Neuronal stem cell (in vitro differentiated cells): ENCODE data around the gene MACF1.

ENCODE experiments used
- DNase-seq: peaks from one replicate; pipeline ENCODE4 v3.0.0-alpha.2; 2013; ENCODE audit warnings: low spot score
- H2AFZ ChIP-seq: one replicate; pipeline ENCODE4 v1.6.1; 2013; ENCODE audit warnings: mild to moderate bottlenecking, low read length, inconsistent platforms
- H2AK5ac ChIP-seq: 2 replicates; pipeline ENCODE4 v1.6.1; 2013; ENCODE audit warnings: low read depth, mild to moderate bottlenecking, inconsistent platforms, low read length, moderate library complexity, mixed read lengths
- H2BK120ac ChIP-seq: 2 replicates; pipeline ENCODE4 v1.6.1; 2013; ENCODE audit warnings: low read depth, mild to moderate bottlenecking, inconsistent platforms, low read length, moderate library complexity, mixed read lengths
- H2BK12ac ChIP-seq: one replicate; pipeline ENCODE4 v1.6.1; 2013; ENCODE audit warnings: low read length, inconsistent platforms
- H2BK15ac ChIP-seq: 2 replicates; pipeline ENCODE4 v1.6.1; 2013; ENCODE audit warnings: mild to moderate bottlenecking, low read length, inconsistent platforms, mixed read lengths
- H2BK5ac ChIP-seq: one replicate; pipeline ENCODE4 v1.6.1; 2013; ENCODE audit warnings: inconsistent platforms, mild to moderate bottlenecking, low read length, moderate library complexity
- H3K14ac ChIP-seq: one replicate; pipeline ENCODE4 v1.6.1; 2013; ENCODE audit warnings: low read length, inconsistent platforms
- H3K18ac ChIP-seq: 2 replicates; pipeline ENCODE4 v1.6.1; 2013; ENCODE audit warnings: low read length, inconsistent platforms
- H3K23ac ChIP-seq: 2 replicates; pipeline ENCODE4 v1.6.1; 2013; ENCODE audit warnings: low read depth, mild to moderate bottlenecking, mixed read lengths, low read length, inconsistent platforms; ENCODE audit not compliant: poor library complexity
- H3K27ac ChIP-seq: replicated peaks from 3 replicates; pipeline ENCODE4 v1.5.1; 2013; ENCODE audit warnings: low read length, inconsistent platforms
- H3K27me3 ChIP-seq, 3 experiments: 2 replicates each; pipeline ENCODE4 v1.6.1; 2013; ENCODE audit warnings: low read length in 3 of 3, mild to moderate bottlenecking in 2 of 3, inconsistent platforms in 1 of 3, low read depth in 1 of 3, mixed read lengths in 1 of 3, moderate library complexity in 1 of 3; ENCODE audit not compliant: control insufficient read depth in 3 of 3, insufficient read depth in 3 of 3
- H3K36me3 ChIP-seq, 2 donors: replicated peaks in 1 of 2; 2 replicates each; pipeline ENCODE4 v1.6.1; 2013; ENCODE audit warnings: low read length in 2 of 2; ENCODE audit not compliant: control insufficient read depth in 2 of 2, insufficient read depth in 2 of 2
- H3K4ac ChIP-seq: 2 replicates; pipeline ENCODE4 v1.6.1; 2013; ENCODE audit warnings: inconsistent platforms, mild to moderate bottlenecking, low read length, moderate library complexity
- H3K4me1 ChIP-seq, 2 donors: 1 replicate in 1 of 2; 2 replicates in 1 of 2; pipeline ENCODE4 v1.6.1; 2013; ENCODE audit warnings: low read length in 2 of 2, low read depth in 1 of 2; ENCODE audit not compliant: control insufficient read depth in 2 of 2, insufficient read depth in 1 of 2
- H3K4me2 ChIP-seq: one replicate; pipeline ENCODE4 v1.6.1; 2013; ENCODE audit warnings: mild to moderate bottlenecking, low read length, inconsistent platforms; ENCODE audit not compliant: insufficient read depth, poor library complexity, severe bottlenecking
- H3K4me3 ChIP-seq, 2 donors: 2 replicates each; pipeline ENCODE4 v1.5.1; 2013; ENCODE audit warnings: low read length in 2 of 2, mild to moderate bottlenecking in 2 of 2, inconsistent platforms in 1 of 2, moderate library complexity in 1 of 2
- H3K79me1 ChIP-seq: one replicate; pipeline ENCODE4 v1.6.1; 2013; ENCODE audit warnings: low read depth, mild to moderate bottlenecking, inconsistent platforms, low read length, moderate library complexity
- H3K9ac ChIP-seq: one replicate; pipeline ENCODE4 v1.6.1; 2013; ENCODE audit warnings: mild to moderate bottlenecking, low read depth, low read length, inconsistent platforms; ENCODE audit not compliant: poor library complexity
- H3K9me3 ChIP-seq, 2 donors: replicated peaks in 1 of 2; 2 replicates each; pipeline versions ENCODE3 to v1.6.1; 2013; ENCODE audit warnings: low read length in 2 of 2, mild to moderate bottlenecking in 2 of 2, inconsistent platforms in 1 of 2, low read depth in 1 of 2, mixed read lengths in 1 of 2, moderate library complexity in 1 of 2; ENCODE audit not compliant: control insufficient read depth in 2 of 2, insufficient read depth in 1 of 2
- H4K8ac ChIP-seq: one replicate; pipeline ENCODE4 v1.6.1; 2013; ENCODE audit warnings: low read depth, mild to moderate bottlenecking, inconsistent platforms, low read length, moderate library complexity
- H4K91ac ChIP-seq: one replicate; pipeline ENCODE4 v1.6.1; 2013; ENCODE audit warnings: low read length, low read depth, mild to moderate bottlenecking, inconsistent platforms; ENCODE audit not compliant: poor library complexity
- WGBS, 2 donors: extraction: QIAGEN DNeasy Blood & Tissue Kit; methylation state at CpG; one replicate each; pipeline ENCODE4 v1.1.7; 2013; ENCODE audit warnings: missing lambda C conversion rate in 2 of 2, mixed read lengths in 1 of 2; ENCODE audit not compliant: insufficient read length in 2 of 2, insufficient replicate concordance in 1 of 2; ENCODE audit errors: extremely low coverage in 2 of 2; 5-methylcytosine and 5-hydroxymethylcytosine counted together

Gene MACF1

GRCh38 chr1:39195166-39196111 is 9.1 kb upstream of the MACF1 start:
- H2BK12ac ChIP-seq, result no peak overlapping the region
- no peak overlapping the region for H3K14ac ChIP-seq
- no peak overlapping the region for H3K4me3 ChIP-seq
- no peaks in the 10 kb centered on the region for H3K27me3 ChIP-seq
- no peak overlapping the region for H4K91ac ChIP-seq
- H3K4me2 ChIP-seq, result no peak overlapping the region
- H3K9me3 ChIP-seq, result no peaks in the 10 kb centered on the region
- H3K18ac ChIP-seq, result no peak overlapping the region
- no peak overlapping the region for H3K9ac ChIP-seq
- no peak overlapping the region for H3K27ac ChIP-seq
- H3K79me1 ChIP-seq, result peaks cover 6% of the 10 kb centered on the region
- H3K36me3 ChIP-seq, result no peaks in the 10 kb centered on the region
- no peak overlapping the region for H2BK120ac ChIP-seq
- H4K8ac ChIP-seq, result no peak overlapping the region
- H2AFZ ChIP-seq, result no peak overlapping the region
- whole genome bisulfite sequencing, 2 donors, result no CpG with 5 or more reads among the region's 5 CpGs
- H3K4me1 ChIP-seq, result peaks cover 6 to 11% of the 10 kb centered on the region in 2 donors
- no peak overlapping the region for H2BK15ac ChIP-seq
- no peak overlapping the region for H3K23ac ChIP-seq
- H3K4ac ChIP-seq, result no peak overlapping the region
- H2AK5ac ChIP-seq, result no peak overlapping the region
- no peak overlapping the region for H2BK5ac ChIP-seq
- no peak for DNase-seq

- no peak overlapping the region for H4K8ac ChIP-seq
- no CpG with 5 or more reads among the region's 6 CpGs for WGBS, 2 donors
- H3K4ac ChIP-seq, result no peak overlapping the region
- H3K79me1 ChIP-seq, result peaks cover 6% of the 10 kb centered on the region
- H2BK5ac ChIP-seq, result no peak overlapping the region
- no peak overlapping the region for H2BK120ac ChIP-seq
- H3K36me3 ChIP-seq, result no peaks in the 10 kb centered on the region
- H2BK12ac ChIP-seq, result no peak overlapping the region
- H3K4me1 ChIP-seq, result peaks cover 5 to 9% of the 10 kb centered on the region in 2 donors
- H3K27me3 ChIP-seq, result no peaks in the 10 kb centered on the region
- H4K91ac ChIP-seq, result no peak overlapping the region
- H2AFZ ChIP-seq, result no peak overlapping the region
- H3K23ac ChIP-seq, result no peak overlapping the region
- H3K18ac ChIP-seq, result no peak overlapping the region
- H3K14ac ChIP-seq, result no peak overlapping the region
- no peak for DNase-seq
- no peak overlapping the region for H2BK15ac ChIP-seq
- H3K4me2 ChIP-seq, result no peak overlapping the region
- no peak overlapping the region for H3K27ac ChIP-seq
- no peak overlapping the region for H3K4me3 ChIP-seq
- H3K9me3 ChIP-seq, result no peaks in the 10 kb centered on the region
- H2AK5ac ChIP-seq, result no peak overlapping the region
- no peak overlapping the region for H3K9ac ChIP-seq
Observed at GRCh38 chr1:39196244-39197215, 8.0 kb upstream of the MACF1 start.

DNA sequence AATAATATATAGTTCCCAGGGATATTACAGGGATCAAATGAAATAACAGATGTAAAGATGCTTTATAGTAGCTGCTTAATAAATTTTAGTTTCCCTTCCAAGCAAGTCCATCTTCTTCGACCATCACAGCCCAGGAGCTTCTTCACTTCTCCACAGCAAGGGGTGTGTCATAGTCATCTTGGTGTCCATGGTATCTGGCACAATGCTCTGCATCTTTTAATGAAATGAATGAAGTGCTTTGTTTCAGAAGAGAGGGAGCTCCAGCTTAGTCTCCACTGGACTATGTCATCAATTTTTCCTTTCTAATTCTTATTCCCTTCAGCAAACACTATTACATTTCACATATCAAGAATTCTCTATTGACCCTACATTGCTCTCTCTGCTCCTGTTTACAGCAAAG is 4.9 kb upstream of the MACF1 start:
- Histone ChIP-seq H3K4me3 (no peak overlapping the region), H3K27me3 (no peaks in the 10 kb centered on the region), H2AK5ac (no peak overlapping the region), H4K91ac (no peak overlapping the region), H3K4me2 (no peak overlapping the region), H2BK15ac (no peak overlapping the region), H3K36me3 (no peaks in the 10 kb centered on the region), H2BK12ac (no peak overlapping the region), H2AFZ (no peak overlapping the region), H2BK120ac (no peak overlapping the region), H3K27ac (no peak overlapping the region), H4K8ac (no peak overlapping the region), H2BK5ac (no peak overlapping the region), H3K14ac (no peak overlapping the region), H3K9me3 (no peaks in the 10 kb centered on the region), H3K4me1 (peaks cover 6 to 7% of the 10 kb centered on the region in 2 donors), H3K79me1 (peaks cover 3% of the 10 kb centered on the region), H3K18ac (no peak overlapping the region), H3K23ac (no peak overlapping the region), H3K4ac (no peak overlapping the region), H3K9ac (no peak overlapping the region)
- DNase-seq, result no peak
- WGBS, 2 donors, result no CpG with 5 or more reads among the region's 1 CpG
